ENCODE results near the gene DPEP3. TPM values are rescaled to one million over a fixed set of nuclear protein-coding genes. Genes with fewer than 3 reads are reported as not detected.
A peak's percentile ranks its signal among the peaks of the same experiment; 100 is the strongest.
"Not testable (repeated sequence)": the region's sequence is repeated elsewhere in the genome, so short reads cannot be mapped to it uniquely, and the experiment has no call there.

The DPEP3 gene
- total and polyA plus RNA-seq, 2 donors from 2014 or later: 0.19 TPM; not detected in 1

- Histone ChIP-seq H3K4me3 (ENCODE audit: low read length in 3 of 3) (no peak overlapping the region), H3K4me1 (ENCODE audit: control insufficient read depth in 2 of 3, insufficient read depth in 2 of 3, low read depth in 1 of 3, low read length in 3 of 3) (peaks cover 0 to 13% (median 5%) of the 10 kb centered on the region in 3 donors), H3K9me3 (ENCODE audit: control insufficient read depth in 2 of 3, insufficient read depth in 1 of 3, low read length in 3 of 3) (no peaks in the 10 kb centered on the region), H3K9ac (ENCODE audit: low read length in 3 of 3) (no peak overlapping the region), H3K27me3 (ENCODE audit: control insufficient read depth, insufficient read depth, low read length) (no peaks in the 10 kb centered on the region), H3K36me3 (ENCODE audit: control insufficient read depth in 2 of 3, insufficient read depth in 3 of 3, low read length in 3 of 3) (no peaks in the 10 kb centered on the region), H3K27ac (ENCODE audit: low read depth in 2 of 2, low read length in 2 of 2) (no peak overlapping the region)
- DNase-seq: no peak
- FAIRE-seq: no peak
- no peak for TF ChIP-seq CTCF (IDR thresholded peaks at IDR 0.05; ENCODE audit: borderline replicate concordance, extremely low read depth, insufficient read depth)
- intact Hi-C loops (cut with DNase I): no loop called here
These were observed 15.1 kb upstream of the DPEP3 start for GRCh38 chr16:67995423-67995822.

- H3K9me3 ChIP-seq (ENCODE audit: control insufficient read depth in 2 of 3, insufficient read depth in 1 of 3, low read length in 3 of 3); H3K36me3 ChIP-seq (ENCODE audit: control insufficient read depth in 2 of 3, insufficient read depth in 3 of 3, low read length in 3 of 3); FAIRE-seq; H3K4me3 ChIP-seq (ENCODE audit: low read length in 3 of 3); intact Hi-C loops (cut with DNase I); DNase-seq; H3K4me1 ChIP-seq (ENCODE audit: control insufficient read depth in 2 of 3, insufficient read depth in 2 of 3, low read depth in 1 of 3, low read length in 3 of 3); H3K9ac ChIP-seq (ENCODE audit: low read length in 3 of 3); H3K27me3 ChIP-seq (ENCODE audit: control insufficient read depth, insufficient read depth, low read length): not testable (repeated sequence)
- peak overlapping the region; percentile 43 to 53 for H3K27ac ChIP-seq (ENCODE audit: low read depth in 2 of 2, low read length in 2 of 2)
These were observed 13.7 kb upstream of the DPEP3 start for GRCh38 chr16:67994040-67994408.

GRCh38 chr16:67993207-67994039, 13.1 kb upstream of the DPEP3 start:
- peak overlapping the region in 1 of 3 donors; percentile 47 for H3K4me3 ChIP-seq (ENCODE audit: low read length in 3 of 3)
- H3K9me3 ChIP-seq (ENCODE audit: control insufficient read depth in 2 of 3, insufficient read depth in 1 of 3, low read length in 3 of 3): no peaks in the 10 kb centered on the region
- peaks cover 0 to 10% (median 0%) of the 10 kb centered on the region in 3 donors for H3K4me1 ChIP-seq (ENCODE audit: control insufficient read depth in 2 of 3, insufficient read depth in 2 of 3, low read depth in 1 of 3, low read length in 3 of 3)
- no peaks in the 10 kb centered on the region for H3K27me3 ChIP-seq (ENCODE audit: control insufficient read depth, insufficient read depth, low read length)
- H3K27ac ChIP-seq (ENCODE audit: low read depth in 2 of 2, low read length in 2 of 2): peak overlapping the region; percentile 43 to 53
- intact Hi-C loops (cut with DNase I): no loop called here
- FAIRE-seq (no peak), DNase-seq (peak; percentile 72 to 93 (median 85))
- no peaks in the 10 kb centered on the region for H3K36me3 ChIP-seq (ENCODE audit: control insufficient read depth in 2 of 3, insufficient read depth in 3 of 3, low read length in 3 of 3)
- peak overlapping the region in 2 of 3 donors; percentile 22 to 34 for H3K9ac ChIP-seq (ENCODE audit: low read length in 3 of 3)
- peak; percentile 94 for TF ChIP-seq CTCF (IDR thresholded peaks at IDR 0.05; ENCODE audit: borderline replicate concordance, extremely low read depth, insufficient read depth)

GRCh38 chr16:67992661-67993206, 12.4 kb upstream of the DPEP3 start:
- Histone ChIP-seq H3K4me3 (ENCODE audit: low read length in 3 of 3) (no peak overlapping the region), H3K9ac (ENCODE audit: low read length in 3 of 3) (peak overlapping the region in 1 of 3 donors; percentile 34), H3K27me3 (ENCODE audit: control insufficient read depth, insufficient read depth, low read length) (no peaks in the 10 kb centered on the region), H3K9me3 (ENCODE audit: control insufficient read depth in 2 of 3, insufficient read depth in 1 of 3, low read length in 3 of 3) (no peaks in the 10 kb centered on the region), H3K27ac (ENCODE audit: low read depth in 2 of 2, low read length in 2 of 2) (no peak overlapping the region), H3K36me3 (ENCODE audit: control insufficient read depth in 2 of 3, insufficient read depth in 3 of 3, low read length in 3 of 3) (no peaks in the 10 kb centered on the region), H3K4me1 (ENCODE audit: control insufficient read depth in 2 of 3, insufficient read depth in 2 of 3, low read depth in 1 of 3, low read length in 3 of 3) (peaks cover 0 to 10% (median 0%) of the 10 kb centered on the region in 3 donors)
- intact Hi-C loops (cut with DNase I): no loop called here
- DNase-seq: peak in 2 of 5 donors; percentile 10 to 81
- no peak for TF ChIP-seq CTCF (IDR thresholded peaks at IDR 0.05; ENCODE audit: borderline replicate concordance, extremely low read depth, insufficient read depth)
- FAIRE-seq: no peak

Measured in kidney (tissue), 14 donors.